GM18870 (cell line): Measurements from ENCODE around the gene MRPL17.
"Not testable (repeated sequence)": the region's sequence is repeated elsewhere in the genome, so short reads cannot be mapped to it uniquely, and the experiment has no call there.

Source experiments
- ATAC-seq: cut with Tn5 transposase; IDR thresholded peaks from one replicate; pipeline ENCODE4 v1.9.1; 2021; ENCODE audit warnings: moderate library complexity; ENCODE audit not compliant: unreplicated experiment

MRPL17 gene

GRCh38 chr11:6684068-6684467, 928 bp upstream of the MRPL17 start:
- ATAC-seq, result not testable (repeated sequence)

- no peak for ATAC-seq
Measured at GRCh38 chr11:6682591-6682935, 577 bp downstream of the MRPL17 start.

- ATAC-seq, result no peak
Measured at GRCh38 chr11:6681949-6682348, 1.2 kb downstream of the MRPL17 start.

GRCh38 chr11:6681505-6681904, 1.6 kb downstream of the MRPL17 start:
- ATAC-seq, result no peak

- no peak for ATAC-seq
Measured at GRCh38 chr11:6677018-6677417, 6.1 kb downstream of the MRPL17 start.

GRCh38 chr11:6674862-6675261, 8.3 kb downstream of the MRPL17 start:
- ATAC-seq, result no peak

- no peak for ATAC-seq
Measured at GRCh38 chr11:6674219-6674597, 8.9 kb downstream of the MRPL17 start.

- ATAC-seq, result no peak
Measured at GRCh38 chr11:6673523-6674218, 9.5 kb downstream of the MRPL17 start.

- no peak for ATAC-seq
Measured at GRCh38 chr11:6671991-6672390, 11.1 kb downstream of the MRPL17 start.

GRCh38 chr11:6670202-6670830, 12.8 kb downstream of the MRPL17 start:
- no peak for ATAC-seq

- no peak for ATAC-seq
Measured at GRCh38 chr11:6667733-6668374, 15.3 kb downstream of the MRPL17 start.

- no peak for ATAC-seq
Measured at GRCh38 chr11:6666302-6667183, 16.6 kb downstream of the MRPL17 start.

- no peak for ATAC-seq
Measured at GRCh38 chr11:6664551-6664950, 18.6 kb downstream of the MRPL17 start.

GRCh38 chr11:6663794-6664469, 19.2 kb downstream of the MRPL17 start:
- no peak for ATAC-seq

GRCh38 chr11:6660712-6661111, 22.4 kb downstream of the MRPL17 start:
- no peak for ATAC-seq

GRCh38 chr11:6658647-6659046, 24.5 kb downstream of the MRPL17 start:
- ATAC-seq, result no peak

GRCh38 chr11:6657346-6657745, 25.8 kb downstream of the MRPL17 start:
- no peak for ATAC-seq

GRCh38 chr11:6656936-6657335, 26.2 kb downstream of the MRPL17 start:
- no peak for ATAC-seq

- no peak for ATAC-seq
Measured at GRCh38 chr11:6656584-6656915, 26.6 kb downstream of the MRPL17 start.

GRCh38 chr11:6655790-6656583, 27.2 kb downstream of the MRPL17 start, which contains the start of gene DCHS1:
Gene DCHS1, minus strand, starts transcription at chr11:6655809. Its CDS starts 14,196 bp downstream, at chr11:6641613.
- ATAC-seq, result no peak
